IPS-NIHi11 (cell line): ENCODE results near the gene ZNF189.
"Not testable (repeated sequence)": the region's sequence is repeated elsewhere in the genome, so short reads cannot be mapped to it uniquely, and the experiment has no call there.

Experiments
- DNase-seq: peaks from one replicate; pipeline ENCODE4 v3.0.0; 2012; ENCODE audit warnings: mixed read lengths, low spot score

ZNF189 gene

GRCh38 chr9:101380295-101380694 is 18.4 kb upstream of the ZNF189 start:
- no peak for DNase-seq

DNA sequence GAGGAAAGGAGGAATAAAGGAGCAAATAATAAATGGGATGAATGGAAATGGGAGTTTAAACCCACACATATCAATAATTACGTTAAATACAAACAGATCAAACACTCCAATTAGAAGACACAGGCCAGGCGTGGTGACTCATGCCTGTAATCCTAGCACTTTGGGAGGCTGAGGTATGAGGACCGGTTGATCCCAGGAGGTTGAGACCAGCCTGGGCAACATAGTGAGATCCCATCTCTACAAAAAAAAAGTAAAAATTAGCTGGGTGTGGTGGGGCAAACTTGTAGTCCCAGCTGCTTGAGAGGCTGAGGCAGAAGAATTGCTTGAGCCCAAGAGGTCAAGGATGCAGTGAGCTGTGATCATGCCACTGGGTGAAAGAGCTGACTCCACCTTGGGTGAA is 17.5 kb upstream of the ZNF189 start:
- no peak for DNase-seq

GRCh38 chr9:101381833-101382342 is 16.8 kb upstream of the ZNF189 start:
- no peak for DNase-seq

DNA sequence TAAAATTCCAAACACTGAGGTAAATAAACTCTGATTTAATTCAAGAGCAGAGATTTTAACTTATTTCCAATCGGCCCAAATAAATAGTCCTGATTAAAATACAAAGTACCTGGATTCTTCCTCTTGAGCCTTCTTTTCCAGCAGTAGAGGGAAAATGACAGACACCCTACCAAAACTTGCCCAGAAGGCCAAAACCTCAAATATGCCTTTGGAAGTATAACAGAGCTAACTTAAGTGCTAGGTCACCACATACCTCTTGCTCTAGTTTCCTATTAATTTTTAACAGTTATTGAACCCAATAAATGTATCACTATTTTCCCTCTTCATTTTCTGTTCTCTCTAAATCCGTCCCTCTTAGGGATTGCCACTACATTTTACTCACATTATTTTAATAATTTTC is 15.3 kb upstream of the ZNF189 start:
- no peak for DNase-seq

DNA sequence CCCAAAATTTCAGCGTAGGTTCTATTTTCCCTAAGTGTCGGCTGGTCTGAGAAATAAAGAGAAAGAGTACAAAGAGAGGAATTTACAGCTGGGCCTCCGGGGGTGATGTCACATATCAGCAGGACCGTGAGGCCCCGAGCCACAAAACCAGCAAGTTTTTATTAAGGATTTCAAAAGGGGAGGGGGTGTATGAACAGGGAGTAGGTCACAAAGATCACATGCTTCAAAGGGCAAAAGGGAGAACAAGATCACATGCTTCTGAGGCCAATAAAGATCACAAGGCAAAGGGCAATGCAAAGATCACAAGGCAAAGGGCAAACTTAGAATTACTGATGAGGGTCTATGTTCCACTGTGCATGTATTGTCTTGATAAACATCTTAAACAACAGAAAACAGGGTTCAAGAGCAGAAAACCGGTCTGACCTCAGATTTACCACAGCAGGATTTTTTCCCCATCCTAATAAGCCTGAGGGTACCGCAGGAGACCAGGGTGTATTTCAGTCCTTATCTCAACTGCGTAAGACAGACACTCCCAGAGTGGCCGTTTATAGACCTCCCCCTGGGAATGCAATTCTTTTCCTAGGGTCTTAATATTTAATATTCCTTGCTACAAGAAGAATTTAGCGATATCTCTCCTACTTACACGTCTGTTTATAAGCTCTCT is 13.6 kb upstream of the ZNF189 start, which contains the start of gene BAAT:
BAAT (minus strand) TSS at position 134 of the 664 bp plus-strand sequence. CDS start 13,602 bp downstream, outside the sequence.
- not testable (repeated sequence) for DNase-seq

- peak; percentile 20 for DNase-seq
These were observed 10.7 kb upstream of the ZNF189 start for GRCh38 chr9:101387871-101388506.

- no peak for DNase-seq
These were observed 10.1 kb upstream of the ZNF189 start for GRCh38 chr9:101388507-101388993.

DNA sequence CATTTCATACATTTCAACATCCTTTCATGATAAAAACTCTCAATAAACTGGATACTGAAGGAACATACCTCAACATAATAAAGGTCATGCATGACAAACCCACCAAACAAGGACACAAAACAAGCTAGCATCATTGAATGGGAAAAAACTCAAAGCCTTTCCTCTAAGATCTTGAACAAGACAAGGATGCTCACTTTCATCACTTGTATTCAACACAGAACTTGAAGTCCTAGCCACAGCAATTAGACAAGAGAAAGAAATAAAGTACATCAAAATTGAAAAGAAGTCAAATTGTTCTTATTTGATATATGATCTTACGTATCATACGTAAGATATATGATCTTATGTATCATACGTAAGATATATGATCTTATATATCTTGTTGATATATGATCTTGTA is 5.5 kb upstream of the ZNF189 start:
- no peak for DNase-seq

DNA sequence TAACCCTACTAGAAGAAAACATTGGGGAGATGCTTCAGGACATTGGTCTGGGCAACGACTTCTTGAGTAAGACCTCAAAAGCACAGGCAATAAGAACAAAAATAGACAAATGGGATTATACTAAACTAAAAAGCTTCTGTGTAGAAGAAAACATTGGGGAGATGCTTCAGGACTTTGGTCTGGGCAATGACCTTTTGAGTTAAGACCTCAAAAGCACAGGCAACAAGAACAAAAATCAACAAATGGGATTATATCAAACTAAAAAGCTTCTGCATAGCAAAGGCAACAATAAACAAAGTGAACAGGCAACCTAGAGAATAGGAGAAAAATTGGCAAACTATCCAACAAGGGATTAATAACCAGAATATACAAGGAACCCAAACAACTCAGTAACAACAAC is 4.0 kb upstream of the ZNF189 start:
- DNase-seq = no peak

DNA sequence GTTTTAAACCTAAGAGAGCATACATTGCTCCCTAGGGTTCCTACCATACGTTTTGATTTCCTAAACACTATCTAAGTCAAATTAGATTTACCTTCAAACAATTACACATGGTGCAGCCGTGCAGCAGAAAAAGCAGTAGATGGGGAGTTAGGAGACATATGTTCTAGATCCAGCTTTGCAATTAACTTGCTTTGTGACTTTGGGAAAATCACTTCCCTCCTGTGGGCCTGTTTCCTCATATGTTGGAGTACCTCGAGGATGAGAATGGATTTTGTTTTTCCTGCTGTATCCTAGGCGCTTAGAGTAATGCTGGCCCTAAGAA is 944 bp upstream of the ZNF189 start:
- no peak for DNase-seq

DNA sequence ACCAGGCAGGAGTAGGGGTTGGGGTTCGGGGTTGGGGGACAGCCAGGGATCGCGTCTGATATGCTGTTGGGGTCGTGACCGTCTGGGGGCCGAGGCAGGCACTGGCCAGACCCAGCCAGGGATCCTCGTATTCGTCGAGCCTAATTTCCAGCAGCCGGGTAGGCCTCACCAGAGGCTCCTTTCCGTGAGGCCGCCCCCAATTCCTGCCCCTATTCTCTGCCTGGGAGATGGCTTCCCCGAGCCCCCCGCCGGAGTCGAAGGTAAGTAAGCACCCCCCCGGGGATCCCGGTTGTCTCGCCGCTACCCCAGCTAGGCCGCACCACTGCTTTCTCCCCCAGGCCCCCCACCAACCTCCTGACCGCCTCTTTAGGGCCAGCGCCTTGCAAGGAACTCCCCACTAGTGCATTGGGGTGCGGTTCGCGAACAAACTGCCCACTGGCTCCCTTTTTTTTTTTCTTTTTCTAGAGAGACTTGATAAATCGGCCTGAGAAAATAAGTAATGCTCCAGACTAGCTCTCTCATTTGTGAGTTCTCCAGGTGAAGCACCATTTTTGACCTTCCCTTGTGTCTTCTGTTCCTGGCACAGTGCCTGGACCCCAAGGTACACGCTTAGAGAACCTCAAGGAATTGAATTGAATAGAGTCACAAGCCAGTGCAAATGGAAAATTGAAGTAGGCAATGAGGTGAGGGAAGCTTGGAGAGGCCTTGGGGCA is 435 bp downstream of the ZNF189 start:
- no peak for DNase-seq

GRCh38 chr9:101399643-101399970 is 956 bp downstream of the ZNF189 start:
- DNase-seq = no peak

- DNase-seq = no peak
These were observed 1.5 kb downstream of the ZNF189 start for GRCh38 chr9:101400120-101400519.

- no peak for DNase-seq
These were observed 5.0 kb downstream of the ZNF189 start for GRCh38 chr9:101403516-101404285.

- DNase-seq = no peak
These were observed 9.9 kb downstream of the ZNF189 start for GRCh38 chr9:101408374-101409078.

GRCh38 chr9:101409079-101409477 is 10.4 kb downstream of the ZNF189 start:
- DNase-seq = no peak

- no peak for DNase-seq
These were observed 16.2 kb downstream of the ZNF189 start for GRCh38 chr9:101414839-101415238.

DNA sequence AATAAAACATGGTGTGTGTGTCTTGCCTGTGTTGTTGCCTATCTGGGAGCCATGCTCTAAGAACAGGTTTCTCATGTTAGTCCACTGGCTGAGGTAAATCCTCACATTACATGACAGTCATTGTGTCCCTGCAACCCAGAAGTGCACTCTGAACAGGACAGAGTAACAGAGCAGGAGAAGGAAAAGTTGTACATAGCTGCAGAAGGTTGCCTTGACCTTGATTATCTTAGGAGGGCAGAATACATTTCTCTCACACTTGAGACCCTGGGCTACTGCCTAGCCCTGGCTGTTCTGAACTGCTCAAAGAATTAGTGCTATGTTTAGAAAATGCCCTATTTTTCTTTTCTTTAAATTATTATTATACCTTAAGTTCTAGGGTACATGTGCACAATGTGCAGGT is 16.9 kb downstream of the ZNF189 start:
- no peak for DNase-seq

- no peak for DNase-seq
These were observed 18.7 kb downstream of the ZNF189 start for GRCh38 chr9:101417389-101417788.

- no peak for DNase-seq
These were observed 19.3 kb downstream of the ZNF189 start for GRCh38 chr9:101417977-101418376.

GRCh38 chr9:101418518-101419430 is 20.1 kb downstream of the ZNF189 start:
- no peak for DNase-seq
